Measurements from ENCODE around the gene HES6. TPM values are rescaled to one million over a fixed set of nuclear protein-coding genes. Genes with fewer than 3 reads are reported as not detected.

Gene HES6
- total and polyA plus RNA-seq, 2 of the 8 experiments (the other 6 are each of a cell fraction or from before 2014, with no cell fraction given) = 32.6 to 36.3 TPM

- POLR2A ChIA-PET (ENCODE audit: partially characterized antibody) = interaction anchor here (1.7 to 2.4 kb wide), 2 partner anchors 36 to 177 kb away, joined by 4 to 8 read pairs; no protein-coding TSS in a partner anchor
- Histone ChIP-seq H3K4ac (replicated peaks; ENCODE audit: insufficient read length, low read depth, low read length) (no peak overlapping the region), H3K4me1 (replicated peaks in 1 of 4; ENCODE audit: control insufficient read depth in 3 of 4, insufficient read depth in 4 of 4, low read length in 3 of 4) (peaks cover 3 to 12% (median 7%) of the 10 kb centered on the region in 4 experiments)
- TF ChIP-seq, protein P1, sequence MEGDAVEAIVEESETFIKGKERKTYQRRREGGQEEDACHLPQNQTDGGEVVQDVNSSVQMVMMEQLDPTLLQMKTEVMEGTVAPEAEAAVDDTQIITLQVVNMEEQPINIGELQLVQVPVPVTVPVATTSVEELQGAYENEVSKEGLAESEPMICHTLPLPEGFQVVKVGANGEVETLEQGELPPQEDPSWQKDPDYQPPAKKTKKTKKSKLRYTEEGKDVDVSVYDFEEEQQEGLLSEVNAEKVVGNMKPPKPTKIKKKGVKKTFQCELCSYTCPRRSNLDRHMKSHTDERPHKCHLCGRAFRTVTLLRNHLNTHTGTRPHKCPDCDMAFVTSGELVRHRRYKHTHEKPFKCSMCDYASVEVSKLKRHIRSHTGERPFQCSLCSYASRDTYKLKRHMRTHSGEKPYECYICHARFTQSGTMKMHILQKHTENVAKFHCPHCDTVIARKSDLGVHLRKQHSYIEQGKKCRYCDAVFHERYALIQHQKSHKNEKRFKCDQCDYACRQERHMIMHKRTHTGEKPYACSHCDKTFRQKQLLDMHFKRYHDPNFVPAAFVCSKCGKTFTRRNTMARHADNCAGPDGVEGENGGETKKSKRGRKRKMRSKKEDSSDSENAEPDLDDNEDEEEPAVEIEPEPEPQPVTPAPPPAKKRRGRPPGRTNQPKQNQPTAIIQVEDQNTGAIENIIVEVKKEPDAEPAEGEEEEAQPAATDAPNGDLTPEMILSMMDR (IDR thresholded peaks at IDR 0.05; ENCODE audit: control extremely low read depth in 1 of 3, insufficient read depth in 1 of 3, low read depth in 1 of 3, low read length in 3 of 3) = no peak
- no peak for TF ChIP-seq SUZ12 (IDR thresholded peaks at IDR 0.05; ENCODE audit: low read length)
- TF ChIP-seq, protein P2, sequence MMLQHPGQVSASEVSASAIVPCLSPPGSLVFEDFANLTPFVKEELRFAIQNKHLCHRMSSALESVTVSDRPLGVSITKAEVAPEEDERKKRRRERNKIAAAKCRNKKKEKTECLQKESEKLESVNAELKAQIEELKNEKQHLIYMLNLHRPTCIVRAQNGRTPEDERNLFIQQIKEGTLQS (IDR thresholded peaks at IDR 0.05; ENCODE audit: insufficient read depth, low read depth, low read length) = no peak
- TF ChIP-seq SIX5 (IDR thresholded peaks at IDR 0.05; ENCODE audit: low read depth, low read length) = no peak
- no peak for TF ChIP-seq EGR1 (IDR thresholded peaks at IDR 0.05; ENCODE audit: borderline replicate concordance, low read depth, low read length)
- no peak for TF ChIP-seq KDM5A (IDR thresholded peaks at IDR 0.05; ENCODE audit: low read length)
- no peak for TF ChIP-seq HDAC2 (IDR thresholded peaks at IDR 0.05; ENCODE audit: borderline replicate concordance in 1 of 2, low read depth in 2 of 2, low read length in 2 of 2)
- no peak for TF ChIP-seq KDM1A (IDR thresholded peaks at IDR 0.05; ENCODE audit: borderline replicate concordance, low read length)
- no peak for TF ChIP-seq EP300 (IDR thresholded peaks at IDR 0.05; ENCODE audit: borderline replicate concordance in 1 of 2, low read depth in 2 of 2, low read length in 2 of 2)
Observed at GRCh38 chr2:238238311-238238765, 1.5 kb downstream of the HES6 start.

More at GRCh38 chr2:238238311-238238765, 1.5 kb downstream of the HES6 start:
- peaks cover 11 to 59% (median 49%) of the 10 kb centered on the region in 4 experiments for H3K27me3 ChIP-seq (replicated peaks in 1 of 4; ENCODE audit: control insufficient read depth in 3 of 4, extremely low read depth in 1 of 4, insufficient read depth in 3 of 4, low read length in 3 of 4)
- no peak overlapping the region for H3K4me2 ChIP-seq (ENCODE audit: insufficient read depth in 1 of 2, low read depth in 2 of 2, low read length in 2 of 2)
- H2BK12ac ChIP-seq (ENCODE audit: low read depth, low read length) = no peak overlapping the region
- H2BK15ac ChIP-seq (ENCODE audit: low read length) = no peak overlapping the region
- FAIRE-seq (no peak), DNase-seq (ENCODE audit: low read depth in 1 of 2, low spot score in 2 of 2) (no peak)
- no peak overlapping the region for H4K91ac ChIP-seq (replicated peaks; ENCODE audit: insufficient read length, low read length)
- H3K4me3 ChIP-seq (ENCODE audit: extremely low read depth in 1 of 4, insufficient read depth in 2 of 4, low read depth in 3 of 4, low read length in 4 of 4) = peak overlapping the region in 1 of 4 experiments; percentile 48; a peak in 1 of 8 replicates
- H2AK5ac ChIP-seq (ENCODE audit: low read depth, low read length) = no peak overlapping the region
- H3K23me2 ChIP-seq (ENCODE audit: low read depth, low read length) = peaks cover 20% of the 10 kb centered on the region; the same call in 1 of the 2 replicates
- peaks cover 0 to 10% of the 10 kb centered on the region in 2 experiments for H4K20me1 ChIP-seq (replicated peaks in 1 of 2; ENCODE audit: control insufficient read depth in 1 of 2, insufficient read depth in 2 of 2, low read length in 2 of 2)
- H3K79me2 ChIP-seq (ENCODE audit: control insufficient read depth in 1 of 2, insufficient read depth in 2 of 2, low read length in 2 of 2) = no peaks in the 10 kb centered on the region
- WGBS, 2 experiments (ENCODE audit: extremely low coverage in 1 of 2, insufficient coverage in 1 of 2, insufficient read length in 1 of 2, insufficient replicate concordance in 2 of 2, low coverage in 1 of 2, low lambda C conversion rate in 2 of 2, missing lambda C conversion rate in 1 of 2) = 86% methylated on average over 5 of the region's 5 CpGs; no CpG with 5 or more reads in 1 of the 2 experiments
- no peak overlapping the region for H2BK120ac ChIP-seq (replicated peaks; ENCODE audit: low read depth, low read length)
- H2AFZ ChIP-seq (ENCODE audit: low read length) = no peak overlapping the region
- H4K5ac ChIP-seq (ENCODE audit: insufficient read length, low read depth, low read length) = no peak overlapping the region
- CTCF ChIA-PET (ENCODE audit: partially characterized antibody) = interaction anchor here (0.6 to 3.0 kb wide), 3 partner anchors 24 to 224 kb away, joined by 3 to 13 read pairs (median 4); no protein-coding TSS in a partner anchor
- no peak overlapping the region for H2BK20ac ChIP-seq (ENCODE audit: low read length)
- no peak overlapping the region for H3K9ac ChIP-seq (replicated peaks in 1 of 4; ENCODE audit: extremely low read depth in 1 of 4, low read depth in 3 of 4, low read length in 3 of 4)
- H3K14ac ChIP-seq (ENCODE audit: insufficient read length) = no peak overlapping the region
- no peak overlapping the region for H3K23ac ChIP-seq (ENCODE audit: insufficient read length)
- no peak overlapping the region for H2BK5ac ChIP-seq (ENCODE audit: low read depth, low read length)
- H3K9me3 ChIP-seq (ENCODE audit: insufficient read depth in 2 of 2, low read depth in 1 of 2, low read length in 1 of 2) = peaks cover 0 to 10% of the 10 kb centered on the region in 2 experiments; a peak in 2 of 4 replicates
- no peak overlapping the region for H3K56ac ChIP-seq (replicated peaks; ENCODE audit: insufficient read length, low read depth, low read length)
- H4K8ac ChIP-seq (ENCODE audit: extremely low read depth, insufficient read depth, low read length) = no peak overlapping the region
- no peak overlapping the region for H3K18ac ChIP-seq (ENCODE audit: extremely low read depth, low read length)
- H3K27ac ChIP-seq (ENCODE audit: low read depth, low read length) = no peak overlapping the region
- peaks cover 0 to 7% (median 0%) of the 10 kb centered on the region in 4 experiments; a peak in 1 of 8 replicates for H3K36me3 ChIP-seq (ENCODE audit: control insufficient read depth in 2 of 4, insufficient read depth in 4 of 4, low read length in 3 of 4)
- H3K79me1 ChIP-seq (ENCODE audit: low read depth, low read length) = no peaks in the 10 kb centered on the region
